Stimulated activated naive CD8-positive, alpha-beta T cell treated with anti-CD3 and anti-CD28 coated beads, Interleukin-15, Interleukin-2, amounts not matched to agents 100 ng/mL and 50 ng/mL, for 24 hours (primary cell): ENCODE measurements around the gene WDR36.

Experiments used
- H3K27ac Mint-ChIP-seq: one replicate; pipeline ENCODE4 v1.8.0; 2021; ENCODE audit warnings: mild to moderate bottlenecking, mixed read lengths
- H3K27me3 Mint-ChIP-seq: one replicate; pipeline ENCODE4 v1.8.0; 2021; ENCODE audit warnings: mixed read lengths
- H3K36me3 Mint-ChIP-seq: one replicate; pipeline ENCODE4 v1.8.0; 2021; ENCODE audit warnings: low read depth, mixed read lengths
- H3K4me1 Mint-ChIP-seq: one replicate; pipeline ENCODE4 v1.8.0; 2021; ENCODE audit warnings: low read depth, mixed read lengths
- H3K4me3 Mint-ChIP-seq: one replicate; pipeline ENCODE4 v1.8.0; 2021; ENCODE audit warnings: mild to moderate bottlenecking, mixed read lengths
- H3K9me3 Mint-ChIP-seq: one replicate; pipeline ENCODE4 v1.8.0; 2021; ENCODE audit warnings: mixed read lengths

The WDR36 gene

GRCh38 chr5:111120911-111121310 is 28.8 kb downstream of the WDR36 start:
- no peaks in the 10 kb centered on the region for H3K27me3 Mint-ChIP-seq
- H3K36me3 Mint-ChIP-seq = peaks cover 65% of the 10 kb centered on the region
- H3K27ac Mint-ChIP-seq = no peak overlapping the region

DNA sequence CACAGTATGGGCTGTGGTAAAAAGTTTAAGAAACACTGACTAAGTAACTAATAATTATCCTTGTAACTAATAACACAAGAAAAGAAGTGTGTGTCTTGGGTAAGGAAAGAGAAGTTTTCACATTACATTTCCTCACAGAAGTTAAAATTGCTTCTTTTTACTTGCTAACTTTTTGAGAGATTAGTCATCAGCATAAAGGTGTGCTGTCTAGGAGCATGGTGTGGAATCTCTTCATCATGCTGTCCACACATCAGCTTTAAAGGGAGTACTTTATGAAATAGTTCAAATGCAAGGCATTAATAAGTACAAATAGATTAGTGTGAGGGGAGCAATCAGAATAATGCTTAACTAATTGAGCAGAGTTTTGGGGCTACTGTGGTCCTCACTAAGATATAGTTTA is 29.8 kb downstream of the WDR36 start:
- Mint-ChIP-seq H3K27me3 (no peaks in the 10 kb centered on the region), H3K36me3 (peaks cover 68% of the 10 kb centered on the region), H3K27ac (peak overlapping the region; percentile 66), H3K9me3 (no peaks in the 10 kb centered on the region), H3K4me1 (peaks cover 50% of the 10 kb centered on the region), H3K4me3 (no peak overlapping the region)

More at GRCh38 chr5:111120911-111121310, 28.8 kb downstream of the WDR36 start:
- Mint-ChIP-seq H3K4me3 (no peak overlapping the region), H3K9me3 (no peaks in the 10 kb centered on the region), H3K4me1 (peaks cover 60% of the 10 kb centered on the region)

- peaks cover 46% of the 10 kb centered on the region for H3K4me1 Mint-ChIP-seq
- no peak overlapping the region for H3K4me3 Mint-ChIP-seq
- no peaks in the 10 kb centered on the region for H3K27me3 Mint-ChIP-seq
- H3K36me3 Mint-ChIP-seq = peaks cover 68% of the 10 kb centered on the region
- no peaks in the 10 kb centered on the region for H3K9me3 Mint-ChIP-seq
- H3K27ac Mint-ChIP-seq = peak overlapping the region; percentile 49
These were observed 30.2 kb downstream of the WDR36 start for GRCh38 chr5:111122398-111122797.

DNA sequence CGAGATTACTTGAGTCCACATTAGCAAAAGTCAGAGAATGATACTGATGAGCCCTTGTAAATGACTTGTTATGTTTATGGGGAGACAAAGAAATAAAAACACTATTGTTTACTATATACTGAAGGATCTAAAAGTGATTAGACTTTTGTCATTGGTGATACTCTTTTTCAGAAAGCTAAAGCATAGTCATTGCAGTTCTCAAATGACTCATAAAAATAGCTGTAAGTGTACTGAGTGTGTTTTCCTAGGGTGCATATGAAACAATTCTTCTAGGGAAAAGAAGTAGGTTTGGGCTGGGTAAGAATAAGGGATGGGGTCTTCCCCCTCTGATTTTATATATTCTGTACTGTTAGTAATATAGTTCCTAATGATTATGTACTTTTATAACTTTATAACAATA is 32.6 kb downstream of the WDR36 start:
- H3K4me3 Mint-ChIP-seq = no peak overlapping the region
- no peak overlapping the region for H3K27ac Mint-ChIP-seq
- peaks cover 29% of the 10 kb centered on the region for H3K4me1 Mint-ChIP-seq
- peaks cover 72% of the 10 kb centered on the region for H3K36me3 Mint-ChIP-seq
- no peaks in the 10 kb centered on the region for H3K9me3 Mint-ChIP-seq
- no peaks in the 10 kb centered on the region for H3K27me3 Mint-ChIP-seq

DNA sequence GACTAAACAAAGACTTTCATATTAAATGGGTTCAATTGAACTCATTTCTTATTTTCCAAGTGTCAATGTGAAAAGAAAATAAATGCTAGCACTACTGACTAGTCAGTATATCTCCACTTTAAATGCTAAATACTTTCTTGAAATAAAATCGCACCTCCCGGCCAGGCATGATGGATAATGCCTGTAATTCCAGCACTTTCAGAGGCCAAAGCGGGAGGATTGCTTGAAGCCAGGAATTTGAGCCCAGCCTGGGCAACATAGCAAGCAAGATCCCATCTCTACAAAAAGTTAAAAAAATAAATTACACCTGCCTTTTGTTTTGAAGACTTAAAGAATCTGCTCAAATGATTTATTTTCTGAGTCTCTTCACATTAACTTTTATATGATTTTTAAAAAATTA is 34.7 kb downstream of the WDR36 start:
- Mint-ChIP-seq H3K4me3 (no peak overlapping the region), H3K27ac (no peak overlapping the region), H3K4me1 (peaks cover 15% of the 10 kb centered on the region), H3K27me3 (no peaks in the 10 kb centered on the region), H3K36me3 (peaks cover 60% of the 10 kb centered on the region), H3K9me3 (no peaks in the 10 kb centered on the region)

DNA sequence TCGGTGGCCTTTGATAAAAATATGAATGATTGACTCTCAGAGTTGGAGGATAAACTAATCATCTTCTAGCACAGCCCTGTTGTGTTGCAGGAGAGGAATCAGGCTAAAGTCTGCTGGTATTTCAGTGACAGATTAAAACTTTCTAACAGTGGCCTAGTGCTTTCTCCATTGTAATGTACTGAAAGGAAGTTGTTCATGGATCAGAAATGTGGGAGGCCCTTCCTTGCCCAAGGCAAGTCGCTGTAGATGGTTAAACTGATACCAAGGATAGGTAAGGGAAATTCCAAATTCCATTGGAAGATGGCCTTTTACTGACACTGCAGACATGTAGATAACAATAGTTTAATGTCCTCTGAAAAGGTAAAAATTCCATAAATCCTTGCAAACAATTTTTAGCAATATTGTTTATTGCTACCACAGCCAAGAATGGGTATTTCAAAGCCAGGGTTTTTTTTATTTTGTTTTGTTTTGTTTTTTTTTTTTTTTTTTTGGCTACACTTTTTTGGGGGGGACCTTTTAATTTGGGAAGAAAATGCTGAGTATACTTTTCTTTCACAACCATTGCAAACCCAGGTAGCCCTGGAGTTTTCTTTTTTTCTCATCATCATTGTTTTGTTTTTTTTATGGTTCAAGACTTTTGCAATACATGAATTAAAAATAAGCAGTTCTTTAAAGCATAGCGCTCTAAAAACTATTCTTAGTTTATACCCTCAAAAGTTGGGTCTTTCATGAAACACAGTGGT is 35.5 kb downstream of the WDR36 start:
- H3K36me3 Mint-ChIP-seq = peaks cover 54% of the 10 kb centered on the region
- H3K4me3 Mint-ChIP-seq = no peak overlapping the region
- no peaks in the 10 kb centered on the region for H3K27me3 Mint-ChIP-seq
- no peaks in the 10 kb centered on the region for H3K9me3 Mint-ChIP-seq
- H3K4me1 Mint-ChIP-seq = peaks cover 15% of the 10 kb centered on the region
- no peak overlapping the region for H3K27ac Mint-ChIP-seq

DNA sequence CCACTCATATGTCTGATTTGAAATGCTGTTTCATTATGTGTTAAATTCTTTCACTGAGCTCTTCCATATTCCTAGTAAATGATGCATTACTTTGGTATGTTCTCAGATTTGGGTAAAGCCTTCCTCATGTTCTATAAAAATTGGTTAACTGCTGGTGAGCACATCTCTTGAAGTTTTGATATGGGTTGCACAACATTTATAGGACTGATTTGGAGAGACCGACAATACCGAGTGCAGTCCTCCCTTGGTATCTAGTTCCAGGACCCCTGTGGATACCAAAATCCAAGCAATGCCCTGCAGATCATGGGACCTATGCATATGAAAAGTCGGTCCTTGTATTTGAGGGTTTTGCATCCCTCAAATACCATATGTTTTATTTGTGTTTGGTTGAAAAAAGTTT is 37.8 kb downstream of the WDR36 start:
- H3K4me3 Mint-ChIP-seq = no peak overlapping the region
- no peak overlapping the region for H3K27ac Mint-ChIP-seq
- peaks cover 39% of the 10 kb centered on the region for H3K36me3 Mint-ChIP-seq
- peaks cover 4% of the 10 kb centered on the region for H3K27me3 Mint-ChIP-seq
- peaks cover 19% of the 10 kb centered on the region for H3K4me1 Mint-ChIP-seq
- no peaks in the 10 kb centered on the region for H3K9me3 Mint-ChIP-seq

GRCh38 chr5:111131356-111131755 is 39.2 kb downstream of the WDR36 start:
- Mint-ChIP-seq H3K4me1 (peaks cover 19% of the 10 kb centered on the region), H3K36me3 (peaks cover 33% of the 10 kb centered on the region), H3K27me3 (peaks cover 4% of the 10 kb centered on the region), H3K9me3 (no peaks in the 10 kb centered on the region), H3K27ac (no peak overlapping the region), H3K4me3 (no peak overlapping the region)

DNA sequence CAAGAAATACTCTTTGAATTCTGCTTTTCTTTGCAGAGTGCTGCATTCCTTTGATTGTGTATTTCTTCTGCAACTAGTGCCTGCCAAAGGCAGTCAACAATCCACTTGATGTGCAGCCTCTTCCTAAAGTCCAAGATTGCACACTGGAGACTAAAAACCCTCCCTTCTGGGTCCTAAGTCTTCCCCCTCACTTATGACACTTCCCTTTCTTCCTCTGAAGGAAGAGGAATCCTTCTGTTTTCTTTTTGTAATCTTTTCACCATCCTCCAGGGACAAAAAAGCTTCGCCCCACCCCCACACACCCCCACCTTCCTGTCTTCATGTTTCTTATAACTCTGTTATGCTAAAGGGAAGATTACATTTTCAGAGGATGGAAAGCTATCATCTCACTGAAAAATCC is 39.9 kb downstream of the WDR36 start:
- no peak overlapping the region for H3K4me3 Mint-ChIP-seq
- peaks cover 19% of the 10 kb centered on the region for H3K4me1 Mint-ChIP-seq
- H3K9me3 Mint-ChIP-seq = no peaks in the 10 kb centered on the region
- peaks cover 26% of the 10 kb centered on the region for H3K36me3 Mint-ChIP-seq
- no peak overlapping the region for H3K27ac Mint-ChIP-seq
- H3K27me3 Mint-ChIP-seq = peaks cover 4% of the 10 kb centered on the region

- Mint-ChIP-seq H3K27ac (peak overlapping the region; percentile 74), H3K4me3 (no peak overlapping the region), H3K27me3 (peaks cover 4% of the 10 kb centered on the region), H3K9me3 (no peaks in the 10 kb centered on the region), H3K36me3 (peaks cover 18% of the 10 kb centered on the region), H3K4me1 (peaks cover 19% of the 10 kb centered on the region)
These were observed 40.7 kb downstream of the WDR36 start for GRCh38 chr5:111132731-111133435.

GRCh38 chr5:111133436-111133751 is 41.2 kb downstream of the WDR36 start:
- H3K27ac Mint-ChIP-seq = peak overlapping the region; percentile 74
- H3K9me3 Mint-ChIP-seq = no peaks in the 10 kb centered on the region
- H3K4me3 Mint-ChIP-seq = no peak overlapping the region
- peaks cover 19% of the 10 kb centered on the region for H3K4me1 Mint-ChIP-seq
- H3K36me3 Mint-ChIP-seq = peaks cover 16% of the 10 kb centered on the region
- H3K27me3 Mint-ChIP-seq = peaks cover 8% of the 10 kb centered on the region

- Mint-ChIP-seq H3K9me3 (no peaks in the 10 kb centered on the region), H3K27ac (no peak overlapping the region), H3K4me3 (no peak overlapping the region), H3K4me1 (peaks cover 19% of the 10 kb centered on the region), H3K27me3 (peaks cover 11% of the 10 kb centered on the region), H3K36me3 (peaks cover 9% of the 10 kb centered on the region)
These were observed 41.9 kb downstream of the WDR36 start for GRCh38 chr5:111134087-111134486.

DNA sequence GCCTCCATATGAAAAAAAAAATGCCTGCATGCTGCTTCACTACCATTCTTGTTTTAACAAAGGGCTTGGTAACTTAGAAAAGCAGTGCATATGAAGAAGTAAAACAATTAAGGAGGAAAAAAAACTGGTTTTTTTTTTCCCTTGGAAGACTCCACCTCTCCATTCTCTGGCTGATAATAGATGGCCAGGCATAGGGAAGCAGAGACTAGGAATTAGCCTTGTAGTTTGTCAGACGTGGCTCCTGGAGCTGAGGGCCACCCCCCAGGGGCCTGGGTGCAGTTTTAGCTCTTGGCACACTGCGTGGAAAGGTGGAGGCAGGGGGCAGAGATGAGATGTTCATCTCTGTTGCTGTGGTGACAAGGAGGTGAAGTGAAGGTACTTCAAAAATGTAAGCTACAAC is 42.7 kb downstream of the WDR36 start:
- Mint-ChIP-seq H3K4me1 (peaks cover 19% of the 10 kb centered on the region), H3K27ac (no peak overlapping the region), H3K9me3 (no peaks in the 10 kb centered on the region), H3K27me3 (peaks cover 11% of the 10 kb centered on the region), H3K4me3 (no peak overlapping the region), H3K36me3 (peaks cover 3% of the 10 kb centered on the region)

DNA sequence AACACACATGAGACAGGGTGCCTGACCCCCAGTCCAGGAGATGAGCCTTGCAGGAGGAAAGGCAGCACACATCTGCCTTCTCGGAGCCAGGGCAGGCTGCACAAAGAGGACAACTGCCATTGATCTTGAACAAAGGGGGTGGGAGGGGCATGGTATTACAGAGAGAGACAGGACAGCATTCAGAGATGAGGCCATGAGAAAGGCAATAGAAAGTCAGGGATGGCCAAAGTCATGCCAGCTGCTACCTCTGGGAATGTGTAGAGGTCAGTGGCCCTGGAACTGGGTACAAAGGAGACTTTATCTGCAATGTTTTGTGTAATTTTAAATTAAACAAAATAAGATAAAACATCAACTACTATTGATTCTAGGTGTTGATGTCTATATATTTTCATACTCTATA is 43.2 kb downstream of the WDR36 start:
- Mint-ChIP-seq H3K27me3 (peaks cover 11% of the 10 kb centered on the region), H3K27ac (no peak overlapping the region), H3K4me3 (no peak overlapping the region), H3K4me1 (peaks cover 19% of the 10 kb centered on the region), H3K36me3 (no peaks in the 10 kb centered on the region), H3K9me3 (no peaks in the 10 kb centered on the region)

DNA sequence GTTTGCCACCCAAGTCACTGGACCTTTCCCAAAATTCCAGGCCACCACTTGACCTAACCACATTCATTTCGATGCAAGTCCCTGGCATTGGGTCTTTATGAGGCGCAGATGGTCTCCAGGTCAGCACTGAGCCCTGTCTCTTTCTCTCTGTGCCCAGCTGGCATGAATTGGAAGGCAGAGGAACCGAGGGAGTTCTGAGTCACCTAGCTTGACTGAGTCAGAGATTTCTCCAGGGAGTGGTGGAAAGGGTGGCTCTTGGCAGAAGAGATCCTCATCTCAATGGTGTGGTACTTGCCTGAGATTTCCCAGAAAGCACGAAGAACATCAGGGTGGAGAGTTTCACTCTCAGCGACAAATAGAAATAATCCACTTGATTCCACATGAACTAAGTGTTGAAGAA is 43.8 kb downstream of the WDR36 start:
- no peak overlapping the region for H3K27ac Mint-ChIP-seq
- H3K4me3 Mint-ChIP-seq = no peak overlapping the region
- H3K36me3 Mint-ChIP-seq = no peaks in the 10 kb centered on the region
- peaks cover 11% of the 10 kb centered on the region for H3K27me3 Mint-ChIP-seq
- peaks cover 17% of the 10 kb centered on the region for H3K4me1 Mint-ChIP-seq
- no peaks in the 10 kb centered on the region for H3K9me3 Mint-ChIP-seq

DNA sequence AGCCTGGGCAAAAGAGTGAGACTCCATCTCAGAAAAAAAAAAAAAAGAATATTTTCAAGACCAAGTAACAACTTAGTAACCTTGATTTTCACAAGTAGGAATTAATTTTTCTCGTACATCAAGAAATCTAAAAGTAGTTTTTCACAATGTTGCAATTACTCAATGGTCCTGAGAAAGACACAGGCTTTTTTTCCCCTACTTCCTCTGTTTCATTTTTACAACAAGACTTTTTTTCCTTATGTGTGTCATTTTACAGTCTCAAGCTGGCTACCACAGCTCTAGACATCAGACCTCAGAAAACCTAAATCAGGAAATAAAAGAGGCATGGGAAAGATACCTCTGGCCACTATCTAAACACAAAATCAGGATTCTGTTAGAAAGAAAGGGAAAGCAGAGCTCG is 45.9 kb downstream of the WDR36 start:
- H3K4me1 Mint-ChIP-seq = peaks cover 4% of the 10 kb centered on the region
- peaks cover 11% of the 10 kb centered on the region for H3K27me3 Mint-ChIP-seq
- H3K9me3 Mint-ChIP-seq = no peaks in the 10 kb centered on the region
- H3K4me3 Mint-ChIP-seq = no peak overlapping the region
- no peak overlapping the region for H3K27ac Mint-ChIP-seq
- no peaks in the 10 kb centered on the region for H3K36me3 Mint-ChIP-seq
